HEK293 (cell line): ENCODE results near the gene KRTAP5-11.
"Not testable (repeated sequence)": the region's sequence is repeated elsewhere in the genome, so short reads cannot be mapped to it uniquely, and the experiment has no call there.

ENCODE experiments used
- CTCF ChIA-PET: fragments of 350-600 bp; formaldehyde crosslinking; extraction: SDS; loops from one replicate; lab custom pipeline; 2021; ENCODE audit warnings: antibody characterized with exemption; lab: Yijun Ruan, JAX
- POLR2A ChIA-PET: fragments of 300-600 bp; formaldehyde crosslinking; extraction: SDS; loops from one replicate; lab custom pipeline; 2020; ENCODE audit warnings: antibody characterized with exemption, inconsistent platforms; lab: Yijun Ruan, JAX
- H3K27ac ChIP-seq: fragments of 200-500 bp; sonication (Bioruptor generic); 2 replicates; pipeline ENCODE4 v1.5.1; 2014; ENCODE audit warnings: low read depth, low read length, control low read depth, inconsistent platforms; ENCODE audit errors: extremely low read depth
- H3K36me3 ChIP-seq, 2 experiments: fragments of 200-500 bp in 1 of 2; sonication (Bioruptor generic) in 1 of 2; 1 replicate in 1 of 2; 2 replicates in 1 of 2; pipeline ENCODE4 v1.5.1; 2014 to 2017; ENCODE audit warnings: inconsistent platforms in 2 of 2, low read length in 2 of 2; ENCODE audit not compliant: control insufficient read depth in 2 of 2, insufficient read depth in 1 of 2
- H3K4me1 ChIP-seq: fragments of 200-500 bp; sonication (Bioruptor generic); 2 replicates; pipeline ENCODE4 v1.5.1; 2014; ENCODE audit warnings: mild to moderate bottlenecking, low read length, inconsistent platforms; ENCODE audit not compliant: control insufficient read depth, insufficient read depth
- H3K4me3 ChIP-seq: 2 replicates; pipeline ENCODE4 v1.5.1; 2011; ENCODE audit warnings: low read depth, mild to moderate bottlenecking, control low read depth, low read length, moderate library complexity
- H3K9me3 ChIP-seq: fragments of 200-500 bp; sonication (Bioruptor generic); 2 replicates; pipeline ENCODE4 v1.5.1; 2014; ENCODE audit warnings: low read depth, low read length, inconsistent platforms; ENCODE audit not compliant: control insufficient read depth, insufficient read depth
- PRDM6 ChIP-seq: fragments of 450-650 bp; formaldehyde crosslinking; IDR thresholded peaks from 2 replicates; pipeline ENCODE4 v1.5.1; 2017; ENCODE audit warnings: missing biosample characterization, missing genetic modification characterization
- ZBTB17 ChIP-seq: fragments of 450-650 bp; formaldehyde crosslinking; IDR thresholded peaks from 2 replicates; pipeline ENCODE4 v1.5.1; 2016; ENCODE audit warnings: missing biosample characterization, missing genetic modification characterization
- ZBTB7A ChIP-seq: fragments of 450-650 bp; formaldehyde crosslinking; IDR thresholded peaks from 2 replicates; pipeline ENCODE4 v1.5.1; 2016; ENCODE audit warnings: low read depth, missing biosample characterization, missing genetic modification characterization
- ZNF169 ChIP-seq: fragments of 450-650 bp; formaldehyde crosslinking; IDR thresholded peaks from 2 replicates; pipeline ENCODE4 v1.5.1; 2016; ENCODE audit warnings: missing biosample characterization, missing genetic modification characterization
- ZNF654 ChIP-seq: fragments of 450-650 bp; formaldehyde crosslinking; IDR thresholded peaks from 2 replicates; pipeline ENCODE4 v1.5.1; 2016; ENCODE audit warnings: low read depth, missing biosample characterization, missing genetic modification characterization
- ZNF658 ChIP-seq: fragments of 450-650 bp; formaldehyde crosslinking; IDR thresholded peaks from 2 replicates; pipeline ENCODE4; 2016; ENCODE audit warnings: missing biosample characterization, missing genetic modification characterization

Gene KRTAP5-11

GRCh38 chr11:71604798-71605488, 22.3 kb upstream of the KRTAP5-11 start:
- H3K27ac ChIP-seq, POLR2A ChIA-PET, H3K4me1 ChIP-seq, H3K9me3 ChIP-seq, H3K36me3 ChIP-seq, H3K4me3 ChIP-seq: not testable (repeated sequence)
- peak; percentile 37 for TF ChIP-seq ZNF654
- CTCF ChIA-PET, result interaction anchor here (0.6 to 1.2 kb wide), 3 partner anchors 31 to 1384 kb away, joined by 3 to 4 read pairs (median 3); no protein-coding TSS in a partner anchor

GRCh38 chr11:71603221-71603620, 20.5 kb upstream of the KRTAP5-11 start:
- H3K4me1 ChIP-seq, CTCF ChIA-PET, H3K36me3 ChIP-seq, POLR2A ChIA-PET, H3K9me3 ChIP-seq, H3K27ac ChIP-seq, H3K4me3 ChIP-seq: not testable (repeated sequence)

- POLR2A ChIA-PET, H3K9me3 ChIP-seq, H3K27ac ChIP-seq, H3K4me3 ChIP-seq, H3K36me3 ChIP-seq, H3K4me1 ChIP-seq: not testable (repeated sequence)
- CTCF ChIA-PET, result interaction anchor here (0.6 kb wide), 1 partner anchor 101 kb away, joined by 5 read pairs; no protein-coding TSS in a partner anchor
Measured at GRCh38 chr11:71589546-71589920, 6.9 kb upstream of the KRTAP5-11 start.

- POLR2A ChIA-PET, H3K4me3 ChIP-seq, H3K9me3 ChIP-seq, H3K4me1 ChIP-seq, H3K36me3 ChIP-seq, H3K27ac ChIP-seq: not testable (repeated sequence)
- CTCF ChIA-PET, result interaction anchor here (0.6 kb wide), 1 partner anchor 100 kb away, joined by 5 read pairs; no protein-coding TSS in a partner anchor
- TF ChIP-seq ZNF654, result peak; percentile 41
Measured at GRCh38 chr11:71588822-71589545, 6.3 kb upstream of the KRTAP5-11 start.

- H3K36me3 ChIP-seq, H3K4me1 ChIP-seq, POLR2A ChIA-PET, H3K9me3 ChIP-seq, H3K27ac ChIP-seq, CTCF ChIA-PET, H3K4me3 ChIP-seq: not testable (repeated sequence)
Measured at GRCh38 chr11:71588314-71588713, 5.6 kb upstream of the KRTAP5-11 start.

- H3K27ac ChIP-seq, CTCF ChIA-PET, H3K9me3 ChIP-seq, H3K4me1 ChIP-seq, H3K36me3 ChIP-seq, POLR2A ChIA-PET, H3K4me3 ChIP-seq: not testable (repeated sequence)
Measured at GRCh38 chr11:71585673-71586072, 3.0 kb upstream of the KRTAP5-11 start.

GRCh38 chr11:71582969-71583368, 294 bp upstream of the KRTAP5-11 start:
- CTCF ChIA-PET, result interaction anchor here (0.6 kb wide), 1 partner anchor 9 kb away, joined by 3 read pairs; no protein-coding TSS in a partner anchor
- H3K9me3 ChIP-seq, H3K4me3 ChIP-seq, POLR2A ChIA-PET, H3K4me1 ChIP-seq, H3K36me3 ChIP-seq, H3K27ac ChIP-seq: not testable (repeated sequence)

- CTCF ChIA-PET, result interaction anchor here (0.6 to 1.2 kb wide), 4 partner anchors 10 to 831 kb away, joined by 3 to 4 read pairs (median 3); no protein-coding TSS in a partner anchor
- no peak for TF ChIP-seq ZNF658 (tag by site-specific recombination)
- no peak for TF ChIP-seq ZBTB7A (tag by site-specific recombination)
- no peak for TF ChIP-seq ZNF169
- no peak for TF ChIP-seq PRDM6
- no peak for TF ChIP-seq ZBTB17
Measured at GRCh38 chr11:71581826-71582225, 849 bp downstream of the KRTAP5-11 start.

More at GRCh38 chr11:71581826-71582225, 849 bp downstream of the KRTAP5-11 start:
- no peak overlapping the region for H3K4me3 ChIP-seq
- H3K9me3 ChIP-seq, result no peaks in the 10 kb centered on the region
- no peaks in the 10 kb centered on the region for H3K4me1 ChIP-seq
- no peak overlapping the region for H3K27ac ChIP-seq
- POLR2A ChIA-PET, result no interaction called here
- no peaks in the 10 kb centered on the region for H3K36me3 ChIP-seq
